ENCODE data around the gene TACC3.
"Not testable (repeated sequence)": the region's sequence is repeated elsewhere in the genome, so short reads cannot be mapped to it uniquely, and the experiment has no call there.

DNA sequence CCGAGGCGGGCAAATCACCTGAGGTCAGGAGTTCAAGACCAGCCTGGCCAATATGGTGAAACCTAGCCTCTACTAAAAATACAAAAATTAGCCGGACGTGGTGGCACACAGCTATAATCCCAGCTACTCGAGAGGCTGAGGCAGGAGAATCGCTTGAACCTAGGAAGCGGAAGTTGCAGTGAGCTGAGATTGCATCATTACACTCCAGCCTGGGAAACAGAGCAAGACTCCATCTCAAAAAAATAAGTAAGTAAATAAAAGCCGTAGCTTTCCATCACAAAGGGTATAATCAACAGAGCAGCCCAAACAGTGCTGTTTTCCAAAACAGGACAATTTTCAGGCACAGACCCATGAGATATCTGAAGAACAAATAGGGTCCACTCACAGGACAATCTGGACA lies 19.6 kb upstream of the TACC3 start:
- not testable (repeated sequence) for TF ChIP-seq ZNF600 (tag by site-specific recombination; IDR thresholded peaks at IDR 0.05); ZBTB26 (tag by site-specific recombination; optimal IDR thresholded peaks at IDR 0.05); ZBTB20 (tag by site-specific recombination; IDR thresholded peaks at IDR 0.05)
- TF ChIP-seq, protein P1, sequence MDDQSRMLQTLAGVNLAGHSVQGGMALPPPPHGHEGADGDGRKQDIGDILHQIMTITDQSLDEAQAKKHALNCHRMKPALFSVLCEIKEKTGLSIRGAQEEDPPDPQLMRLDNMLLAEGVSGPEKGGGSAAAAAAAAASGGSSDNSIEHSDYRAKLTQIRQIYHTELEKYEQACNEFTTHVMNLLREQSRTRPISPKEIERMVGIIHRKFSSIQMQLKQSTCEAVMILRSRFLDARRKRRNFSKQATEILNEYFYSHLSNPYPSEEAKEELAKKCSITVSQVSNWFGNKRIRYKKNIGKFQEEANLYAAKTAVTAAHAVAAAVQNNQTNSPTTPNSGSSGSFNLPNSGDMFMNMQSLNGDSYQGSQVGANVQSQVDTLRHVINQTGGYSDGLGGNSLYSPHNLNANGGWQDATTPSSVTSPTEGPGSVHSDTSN (CRISPR knock-in tag; IDR thresholded peaks at IDR 0.05): not testable (repeated sequence)

Measured in HEK293 (cell line).